ENCODE measurements around the gene PLCL1.

DNA sequence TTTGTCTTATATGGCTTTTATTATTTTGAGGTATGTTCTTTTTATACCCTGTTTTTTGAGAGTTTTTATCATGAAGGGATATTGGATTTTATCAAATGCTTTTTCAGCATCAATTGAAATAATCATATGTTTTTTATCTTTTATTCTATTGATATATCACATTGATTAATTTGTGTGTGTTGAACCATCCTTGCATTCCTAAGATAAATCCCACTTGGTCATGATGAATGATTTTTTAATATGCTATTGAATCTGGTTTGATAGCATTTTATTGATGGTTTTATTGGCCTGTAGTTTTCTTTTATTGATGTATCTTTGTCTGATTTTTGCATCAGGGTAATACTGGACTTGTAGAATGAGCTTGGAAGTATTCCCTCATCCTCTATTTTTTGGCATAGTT, 160.3 kb downstream of the PLCL1 start:
- TF ChIP-seq FOXP2 (optimal IDR thresholded peaks at IDR 0.05; ENCODE audit: control extremely low read depth, extremely low read length, insufficient read depth) (no peak), EZH2 (IDR thresholded peaks at IDR 0.05) (no peak)

Data from SK-N-MC (cell line).